K562 (cell line): ENCODE results near the gene RTBDN. TPM values are rescaled to one million over a fixed set of nuclear protein-coding genes. Genes with fewer than 3 reads are reported as not detected.

Experiments used
- ATAC-seq: fragments of 200-7000 bp; cut with Tn5 transposase; 3 replicates; pipeline ENCODE4 v1.9.1; 2020; ENCODE audit warnings: moderate library complexity
- BruUV-seq: library from RNA; stranded (reverse); fragments of 400-500 nt; replicated peaks from 2 replicates; lab custom pipeline; 2021; lab: Mats Ljungman, UMichigan
- CTCF ChIA-PET: fragments of 300-600 bp; formaldehyde crosslinking; extraction: SDS; loops from one replicate; lab custom pipeline; 2021; ENCODE audit warnings: low intra/inter-chr PET ratio; lab: Yijun Ruan, JAX
- POLR2A ChIA-PET: fragments of 300-600, 350-650 bp; sonication (Branson Sonifier 250); formaldehyde crosslinking; extraction: SDS; loops from one replicate; lab custom pipeline; 2021; ENCODE audit warnings: antibody characterized with exemption, inconsistent platforms; lab: Yijun Ruan, JAX
- DNase-seq, 4 experiments: peaks; one replicate each; pipeline versions ENCODE4 v3.0.0 to v3.0.0-alpha.2; 2011 to 2018; ENCODE audit warnings: low spot score in 3 of 4, mixed read lengths in 3 of 4; ENCODE audit errors: extremely low read depth in 1 of 4
- FAIRE-seq: peaks from 2 replicates; lab custom pipeline; 2011; peaks lifted over from hg19 to GRCh38; lab: Jason Lieb, UNC
- H2AFZ ChIP-seq: 2 replicates; pipeline ENCODE4 v1.6.0; 2011; ENCODE audit warnings: low read depth, low read length, control low read depth, inconsistent platforms
- H3K27ac ChIP-seq: fragments of 200-600 bp; 3 replicates; pipeline ENCODE4 v1.8.0; 2011; ENCODE audit warnings: low read depth, mild to moderate bottlenecking, control low read depth, inconsistent platforms, low read length, moderate library complexity, mixed read lengths; ENCODE audit errors: extremely low read depth
- H3K27me3 ChIP-seq, 2 experiments: fragments of 300-600 bp in 1 of 2; 2 replicates in 1 of 2; 3 replicates in 1 of 2; pipeline versions ENCODE4 v1.6.0 to v1.8.0; 2011; ENCODE audit warnings: inconsistent platforms in 2 of 2, low read length in 2 of 2, mild to moderate bottlenecking in 1 of 2, mixed read lengths in 1 of 2, moderate library complexity in 1 of 2; ENCODE audit not compliant: control insufficient read depth in 2 of 2, insufficient read depth in 2 of 2
- H3K36me3 ChIP-seq: fragments of 300-600 bp; 3 replicates; pipeline ENCODE4 v1.8.0; 2011; ENCODE audit warnings: mild to moderate bottlenecking, low read length, inconsistent platforms; ENCODE audit not compliant: control insufficient read depth, insufficient read depth
- H3K4me1 ChIP-seq, 2 experiments: fragments of 200-600 bp in 1 of 2; replicated peaks in 1 of 2; 2 replicates in 1 of 2; 3 replicates in 1 of 2; pipeline versions ENCODE4 v1.5.1 to v1.8.0; 2011; ENCODE audit warnings: inconsistent platforms in 2 of 2, low read length in 2 of 2, mild to moderate bottlenecking in 1 of 2, mixed read lengths in 1 of 2, moderate library complexity in 1 of 2; ENCODE audit not compliant: control insufficient read depth in 2 of 2, insufficient read depth in 2 of 2
- H3K4me2 ChIP-seq: 2 replicates; pipeline ENCODE4 v1.6.1; 2011; ENCODE audit warnings: low read length, control low read depth, inconsistent platforms, mixed read lengths; ENCODE audit not compliant: insufficient read depth
- H3K4me3 ChIP-seq: fragments of 200-600 bp; sonication (generic), shearing (Covaris generic); 2 replicates; pipeline ENCODE4 v1.5.1; 2016; ENCODE audit warnings: control low read depth, inconsistent platforms
- H3K79me2 ChIP-seq: fragments of 200-600 bp; 3 replicates; pipeline ENCODE4 v1.8.0; 2011; ENCODE audit warnings: low read length, inconsistent platforms; ENCODE audit not compliant: control insufficient read depth, insufficient read depth
- H3K9ac ChIP-seq, 2 experiments: 2 replicates each; pipeline versions ENCODE4 v1.6.0 to v1.6.1; 2011; ENCODE audit warnings: low read depth in 2 of 2, low read length in 2 of 2, control low read depth in 1 of 2, inconsistent platforms in 1 of 2, mild to moderate bottlenecking in 1 of 2, mixed read lengths in 1 of 2; ENCODE audit not compliant: insufficient read depth in 1 of 2
- H3K9me1 ChIP-seq: one replicate; pipeline ENCODE4 v1.6.0; 2011; ENCODE audit warnings: inconsistent platforms, mild to moderate bottlenecking, low read length, moderate library complexity; ENCODE audit not compliant: control insufficient read depth, insufficient read depth
- H3K9me3 ChIP-seq: replicated peaks from 2 replicates; pipeline ENCODE4 v1.5.1; 2011; ENCODE audit warnings: low read depth, low read length, inconsistent platforms; ENCODE audit not compliant: control insufficient read depth, insufficient read depth
- H4K20me1 ChIP-seq: replicated peaks from 2 replicates; pipeline ENCODE4 v1.6.1; 2011; ENCODE audit warnings: low read length, inconsistent platforms, mixed read lengths; ENCODE audit not compliant: control insufficient read depth, insufficient read depth
- ATF6 ChIP-seq: sonication (generic); formaldehyde crosslinking; IDR thresholded peaks from 2 replicates; pipeline ENCODE4 v1.4.0; 2020; ENCODE audit warnings: mild to moderate bottlenecking, missing genetic modification reagents
- BCL6 ChIP-seq: fragments of 250-450 bp; sonication (Bioruptor Pico); IDR thresholded peaks from 2 replicates; pipeline ENCODE4 v1.4.0; 2020
- E2F5 ChIP-seq: sonication (generic); formaldehyde crosslinking; IDR thresholded peaks from 2 replicates; pipeline ENCODE4 v1.8.0; 2022; ENCODE audit warnings: mild to moderate bottlenecking, missing genetic modification reagents
- ETV5 ChIP-seq: sonication (generic); formaldehyde crosslinking; IDR thresholded peaks from 2 replicates; pipeline ENCODE4 v1.4.0; 2020; ENCODE audit warnings: low read depth, mild to moderate bottlenecking, missing genetic modification reagents
- HOXB6 ChIP-seq: fragments of 250-450 bp; sonication (Bioruptor Pico); IDR thresholded peaks from 2 replicates; pipeline ENCODE4 v1.5.1; 2022; ENCODE audit warnings: mild to moderate bottlenecking, borderline replicate concordance
- MXD1 ChIP-seq: fragments of 250-450 bp; sonication (Bioruptor Pico); IDR thresholded peaks from 2 replicates; pipeline ENCODE4 v1.8.0; 2021; ENCODE audit warnings: borderline replicate concordance, mild to moderate bottlenecking, moderate library complexity; ENCODE audit not compliant: poor library complexity, severe bottlenecking
- NCOA2 ChIP-seq, 2 experiments: fragments of 450-650 bp; IDR thresholded peaks; 2 replicates each; pipeline ENCODE4 v1.6.1; 2018; ENCODE audit warnings: mild to moderate bottlenecking in 2 of 2, moderate library complexity in 1 of 2; ENCODE audit not compliant: partially characterized antibody in 2 of 2
- PCBP2 ChIP-seq: fragments of 200-400 bp; formaldehyde crosslinking; IDR thresholded peaks from 2 replicates; pipeline ENCODE4 v1.6.1; 2018; ENCODE audit warnings: low read length, low read depth, mild to moderate bottlenecking, moderate library complexity; ENCODE audit not compliant: poor library complexity, severe bottlenecking
- POLR2G ChIP-seq: fragments of 200-400 bp; formaldehyde crosslinking; IDR thresholded peaks from 2 replicates; pipeline ENCODE4 v1.6.1; 2017; ENCODE audit warnings: low read depth, mild to moderate bottlenecking, antibody characterized with exemption, low read length, moderate library complexity
- POU5F1 ChIP-seq: fragments of 150-350 bp; IDR thresholded peaks from 2 replicates; pipeline ENCODE4 v1.6.1; 2014; ENCODE audit warnings: borderline replicate concordance, low read length, low read depth, mild to moderate bottlenecking; ENCODE audit not compliant: partially characterized antibody
- SIRT6 ChIP-seq: IDR thresholded peaks from one replicate; pipeline ENCODE4 v1.6.1; 2012; ENCODE audit warnings: low read depth, mild to moderate bottlenecking, control low read depth, inconsistent platforms, low read length, moderate library complexity
- ZBTB1 ChIP-seq: sonication (generic); formaldehyde crosslinking; IDR thresholded peaks from 2 replicates; pipeline ENCODE4 v1.8.1; 2023; ENCODE audit warnings: missing genetic modification reagents, low read depth, mild to moderate bottlenecking, borderline replicate concordance
- ZMIZ1 ChIP-seq, 2 experiments: fragments of 150-350 bp in 1 of 2; IDR thresholded peaks; 2 replicates each; pipeline ENCODE4 v1.6.1; 2012 to 2016; ENCODE audit warnings: low read depth in 2 of 2, low read length in 2 of 2, mild to moderate bottlenecking in 1 of 2, moderate library complexity in 1 of 2
- ZNF239 ChIP-seq: fragments of 250-450 bp; sonication (Bioruptor Pico); IDR thresholded peaks from 2 replicates; pipeline ENCODE4 v1.4.0; 2020; ENCODE audit warnings: mild to moderate bottlenecking
- ZNF253 ChIP-seq: fragments of 250-450 bp; sonication (Bioruptor Pico); conservative IDR thresholded peaks from 2 replicates; pipeline ENCODE4 v1.6.1; 2021; ENCODE audit warnings: mild to moderate bottlenecking
- WGBS: fragments of 100-300 bp; shearing (Covaris generic); methylation state at CpG from one replicate; pipeline ENCODE4 v1.1.6; 2016; ENCODE audit warnings: low coverage, mixed read lengths; ENCODE audit not compliant: insufficient coverage; ENCODE audit errors: missing lambda C conversion rate; 5-methylcytosine and 5-hydroxymethylcytosine counted together
- in situ Hi-C: fragments of 300-500 bp; cut with MboI; formaldehyde crosslinking; loops from 4 replicates; pipeline ENCODE4 v1.15.0; 2018; ENCODE audit warnings: inconsistent platforms, mixed read lengths
- intact Hi-C: fragments of 100-400 bp; cut with micrococcal nuclease; formaldehyde crosslinking; loops from 2 replicates; pipeline ENCODE4 v1.14.2; 2022
- polyA plus RNA-seq, 8 experiments: library from polyadenylated mRNA; depleted of rRNA in 4 of 8; stranded (reverse) in 5 of 8; unstranded in 3 of 8; fragments of >200 nt; fragmentation: Nextera tagmentation in 2 of 8; fragmentation: Illumina TruSeq in 1 of 8; extraction: Ambion mirVana in 2 of 8; extraction: Trizol in 1 of 8; gene quantifications; 2 replicates each; pipeline versions ENCODE4 v1.2.1 to v1.2.3, GENCODE V29; 2011 to 2014; ENCODE audit warnings: inconsistent platforms in 1 of 8, missing spikeins in 1 of 8
- total RNA-seq, 7 experiments: library from RNA; depleted of rRNA in 6 of 7; stranded (reverse); fragments of >200 nt in 6 of 7; fragmentation: Illumina TruSeq in 2 of 7; extraction: Trizol in 2 of 7; gene quantifications; 2 replicates each; pipeline versions ENCODE4 v1.2.1 to v1.2.3, GENCODE V29; 2011 to 2021; ENCODE audit warnings: low replicate concordance in 1 of 7

RTBDN gene
- total and polyA plus RNA-seq, 9 of the 15 experiments (the other 6 are each of a cell fraction or from before 2014, with no cell fraction given), result 0.20 to 2.3 (median 0.72) TPM; not detected in 1

GRCh38 chr19:12788682-12789097, 45.7 kb downstream of the RTBDN start:
- in situ Hi-C loops (no loop called here), intact Hi-C loops (no loop called here)
- H3K4me3 ChIP-seq, result peak overlapping the region; percentile 83
- H3K36me3 ChIP-seq, result no peaks in the 10 kb centered on the region
- H3K9ac ChIP-seq, result peak overlapping the region; percentile 73 to 87
- no TSS peak for BruUV-seq
- H3K4me1 ChIP-seq, result peaks cover 60 to 88% of the 10 kb centered on the region in 2 experiments
- no peaks in the 10 kb centered on the region for H3K27me3 ChIP-seq
- peaks cover 13% of the 10 kb centered on the region; the same call in 1 of the 2 replicates for H4K20me1 ChIP-seq
- ATAC-seq, result no peak
- CTCF ChIA-PET, result no interaction called here
- no peaks in the 10 kb centered on the region for H3K9me1 ChIP-seq
- no peaks in the 10 kb centered on the region for H3K9me3 ChIP-seq
- peaks cover 35% of the 10 kb centered on the region for H3K79me2 ChIP-seq
- H2AFZ ChIP-seq, result peak overlapping the region; percentile 76
- peak in 2 of 4 experiments; percentile 53 to 79 for DNase-seq
- H3K27ac ChIP-seq, result peak overlapping the region; percentile 89
- FAIRE-seq, result no peak
- WGBS, result 7% methylated on average over 12 of the region's 12 CpGs
- H3K4me2 ChIP-seq, result peak overlapping the region; percentile 82
- POLR2A ChIA-PET, result interaction anchor here (0.6 to 2.3 kb wide), 8 partner anchors 10 to 607 kb away, joined by 3 to 15 read pairs (median 3); no protein-coding TSS in a partner anchor
- TF ChIP-seq BCL6 (CRISPR knock-in tag), result no peak
- no peak for TF ChIP-seq E2F5 (CRISPR knock-in tag)
- TF ChIP-seq ATF6, result no peak
- TF ChIP-seq ZNF253 (CRISPR knock-in tag), result no peak
- TF ChIP-seq HOXB6 (CRISPR knock-in tag), result no peak
- no peak for TF ChIP-seq ZBTB1 (CRISPR knock-in tag)
- no peak for TF ChIP-seq SIRT6
- no peak for TF ChIP-seq POU5F1
- peak; percentile 73 for TF ChIP-seq POLR2G
- no peak for TF ChIP-seq ZMIZ1 (IDR thresholded peaks at IDR 0.05; ENCODE audit: low read depth in 2 of 2, low read length in 2 of 2)
- no peak for TF ChIP-seq NCOA2 (IDR thresholded peaks at IDR 0.05; ENCODE audit: partially characterized antibody in 2 of 2)
- TF ChIP-seq ETV5 (CRISPR knock-in tag), result no peak
- TF ChIP-seq MXD1, result no peak
- TF ChIP-seq ZNF239 (CRISPR knock-in tag), result no peak
- no peak for TF ChIP-seq PCBP2
